ENCODE results near the gene CENPB.

- TF ChIP-seq CTCF (IDR thresholded peaks at IDR 0.05) (no peak), POLR2A (IDR thresholded peaks at IDR 0.05) (no peak)
These were observed 14.3 kb upstream of the CENPB start for GRCh38 chr20:3800878-3801260.

Data from testis (tissue), 2 donors.